ENCODE data around the gene BAIAP2. TPM values are rescaled to one million over a fixed set of nuclear protein-coding genes. Genes with fewer than 3 reads are reported as not detected.
A peak's percentile ranks its signal among the peaks of the same experiment; 100 is the strongest.

The BAIAP2 gene
- total and polyA plus RNA-seq, 5 donors = 20.5 to 39.5 (median 32.8) TPM

DNA sequence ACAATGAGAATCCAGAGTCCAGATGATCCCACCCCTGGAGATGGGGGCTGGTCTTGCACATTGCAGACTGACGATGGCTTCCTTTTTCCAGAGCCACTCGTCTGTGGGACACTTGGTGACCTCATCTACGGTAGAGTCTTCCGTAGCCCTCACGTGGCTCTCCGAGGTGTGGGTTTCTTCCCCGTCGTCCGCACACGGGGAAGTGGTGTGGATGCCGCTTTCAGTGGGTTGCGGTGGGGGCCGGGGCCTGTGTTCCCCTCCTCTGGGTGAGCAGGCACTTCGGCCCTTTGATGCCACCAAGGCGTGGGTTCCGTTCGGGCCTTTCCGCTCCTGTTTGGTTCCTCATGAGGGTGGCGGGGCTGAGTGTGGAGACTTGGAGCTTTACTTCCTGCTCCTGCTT is 21.4 kb downstream of the BAIAP2 start:
- Histone ChIP-seq H3K4me3 (ENCODE audit: low read length) (no peak overlapping the region), H3K4me1 (ENCODE audit: control insufficient read depth, insufficient read depth, low read length) (peaks cover 13% of the 10 kb centered on the region), H3K9me3 (ENCODE audit: control insufficient read depth, low read length) (no peaks in the 10 kb centered on the region), H3K27me3 (ENCODE audit: control insufficient read depth, insufficient read depth) (no peaks in the 10 kb centered on the region), H3K27ac (ENCODE audit: low read length) (no peak overlapping the region)
- 89% methylated on average over 19 of the region's 19 CpGs for WGBS
- DNase-seq = peak in 1 of 3 donors; percentile 47
- intact Hi-C loops (cut with DNase I) = no loop called here
- ATAC-seq = no peak

DNA sequence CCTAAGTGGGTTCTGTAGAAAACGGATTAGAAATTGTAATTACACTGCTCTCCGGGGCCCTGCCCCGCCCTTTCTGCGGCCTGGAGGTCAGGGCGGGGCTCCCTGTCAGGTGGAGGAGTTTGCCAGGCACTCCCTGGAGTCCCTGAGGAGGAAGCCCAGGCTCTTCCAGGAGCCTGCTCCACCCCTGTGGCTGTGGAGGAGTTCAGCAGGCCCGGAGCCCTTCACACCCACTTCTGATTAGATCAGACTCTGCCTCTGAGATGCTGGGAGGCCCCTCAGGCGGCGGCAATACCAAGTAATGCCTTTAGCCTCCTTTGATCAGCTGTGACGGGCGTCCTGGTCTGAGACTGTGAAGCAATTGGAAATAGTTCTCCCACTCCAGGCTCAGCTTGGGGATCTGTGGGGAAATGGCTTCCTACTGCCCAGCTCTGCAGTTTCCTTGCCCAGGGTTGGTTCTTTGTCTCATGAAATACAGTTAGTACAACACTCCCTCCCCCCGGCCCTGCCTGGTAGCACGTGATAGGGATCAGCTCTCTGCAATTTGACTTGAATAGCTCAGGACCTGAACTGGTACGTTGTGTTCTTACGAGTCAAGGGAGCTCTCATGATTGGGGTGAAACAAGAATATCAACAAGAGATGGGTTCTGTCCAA is 22.3 kb downstream of the BAIAP2 start:
- ATAC-seq (peak; percentile 82 to 86), DNase-seq (peak; percentile 47 to 79 (median 70))
- H3K4me1 ChIP-seq (ENCODE audit: control insufficient read depth, insufficient read depth, low read length) = peaks cover 13% of the 10 kb centered on the region
- H3K4me3 ChIP-seq (ENCODE audit: low read length) = no peak overlapping the region
- WGBS = 39% methylated on average over 14 of the region's 14 CpGs
- H3K9me3 ChIP-seq (ENCODE audit: control insufficient read depth, low read length) = no peaks in the 10 kb centered on the region
- no peaks in the 10 kb centered on the region for H3K27me3 ChIP-seq (ENCODE audit: control insufficient read depth, insufficient read depth)
- intact Hi-C loops (cut with DNase I) = no loop called here
- H3K27ac ChIP-seq (ENCODE audit: low read length) = peak overlapping the region; percentile 95

DNA sequence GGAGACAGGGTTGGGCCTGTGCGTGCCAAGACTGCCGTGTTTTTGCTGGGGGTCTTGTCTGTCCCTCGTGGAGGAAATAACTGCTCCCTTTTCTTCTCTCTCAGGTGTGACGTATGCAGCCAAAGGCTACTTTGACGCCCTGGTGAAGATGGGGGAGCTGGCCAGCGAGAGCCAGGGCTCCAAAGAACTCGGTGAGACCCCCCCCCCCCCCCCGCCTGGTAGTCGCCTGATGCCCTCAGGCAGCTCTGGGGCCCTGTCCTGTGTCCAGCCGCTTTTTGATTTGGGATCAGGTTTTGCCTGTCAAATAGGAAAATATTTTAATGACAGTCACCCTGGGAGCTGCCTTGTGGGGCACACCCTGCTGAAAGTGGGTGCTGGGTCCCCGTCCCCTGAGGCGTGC is 22.8 kb downstream of the BAIAP2 start:
- ATAC-seq (no peak), DNase-seq (no peak)
- intact Hi-C loops (cut with DNase I) = no loop called here
- Histone ChIP-seq H3K4me1 (ENCODE audit: control insufficient read depth, insufficient read depth, low read length) (peaks cover 13% of the 10 kb centered on the region), H3K4me3 (ENCODE audit: low read length) (no peak overlapping the region), H3K9me3 (ENCODE audit: control insufficient read depth, low read length) (no peaks in the 10 kb centered on the region), H3K27ac (ENCODE audit: low read length) (peak overlapping the region; percentile 95), H3K27me3 (ENCODE audit: control insufficient read depth, insufficient read depth) (no peaks in the 10 kb centered on the region)
- WGBS = 68% methylated on average over 12 of the region's 12 CpGs

DNA sequence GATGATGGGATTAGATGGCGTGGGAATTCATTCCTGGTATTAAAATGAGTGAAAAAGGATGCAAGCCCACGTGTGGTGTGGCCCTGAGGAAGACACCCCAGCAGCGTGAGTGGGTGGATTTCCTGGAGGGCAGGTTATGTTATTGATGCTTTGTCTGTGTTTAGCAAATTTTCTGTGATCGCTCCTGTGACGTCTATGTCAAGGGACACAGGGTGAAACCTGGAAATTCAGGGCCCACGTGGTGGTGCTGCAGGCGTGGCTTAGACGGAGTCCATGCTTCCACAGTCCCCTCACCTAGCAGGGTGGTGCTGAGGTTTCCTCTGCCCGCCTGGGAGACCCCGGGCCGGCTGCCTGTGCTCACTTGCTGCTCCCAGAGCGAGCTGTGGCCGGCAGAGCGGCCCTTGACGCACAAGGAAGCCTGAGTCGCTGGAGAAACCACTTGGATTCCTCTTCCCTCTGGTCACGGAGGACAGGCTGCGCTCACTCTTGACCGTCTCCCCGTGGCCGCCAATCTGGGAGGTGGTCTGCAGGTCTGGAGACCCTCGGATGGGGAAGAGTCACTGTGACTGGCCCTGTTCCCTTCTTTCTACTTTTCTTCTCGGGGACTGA is 23.4 kb downstream of the BAIAP2 start:
- ATAC-seq (no peak), DNase-seq (no peak)
- peak overlapping the region; percentile 87 for H3K27ac ChIP-seq (ENCODE audit: low read length)
- no peaks in the 10 kb centered on the region for H3K27me3 ChIP-seq (ENCODE audit: control insufficient read depth, insufficient read depth)
- H3K9me3 ChIP-seq (ENCODE audit: control insufficient read depth, low read length) = no peaks in the 10 kb centered on the region
- no peak overlapping the region for H3K4me3 ChIP-seq (ENCODE audit: low read length)
- peaks cover 16% of the 10 kb centered on the region for H3K4me1 ChIP-seq (ENCODE audit: control insufficient read depth, insufficient read depth, low read length)
- WGBS = 87% methylated on average over 23 of the region's 23 CpGs
- intact Hi-C loops (cut with DNase I) = no loop called here

DNA sequence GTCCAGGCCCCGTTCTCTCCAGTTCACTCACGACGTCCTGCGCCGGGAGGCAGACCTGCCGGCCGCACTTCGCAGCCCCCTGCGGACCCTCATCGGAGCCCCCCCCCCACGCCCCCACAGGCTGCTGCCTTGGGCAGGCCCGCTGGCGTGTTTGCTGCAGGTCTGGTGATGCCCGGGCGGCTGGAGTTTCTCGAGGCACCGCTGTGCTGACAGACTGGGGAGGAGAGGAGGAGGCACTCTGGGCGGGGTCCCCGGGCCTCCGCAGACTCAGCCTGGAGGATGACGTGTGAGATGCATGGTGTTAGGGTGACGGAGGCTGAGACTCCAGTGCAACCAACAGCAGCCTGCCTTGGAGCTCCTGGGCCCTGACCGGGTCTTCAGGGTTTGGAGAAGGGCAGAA is 24.1 kb downstream of the BAIAP2 start:
- no peaks in the 10 kb centered on the region for H3K27me3 ChIP-seq (ENCODE audit: control insufficient read depth, insufficient read depth)
- intact Hi-C loops (cut with DNase I) = no loop called here
- DNase-seq (peak in 2 of 3 donors; percentile 34 to 39), ATAC-seq (no peak)
- H3K4me3 ChIP-seq (ENCODE audit: low read length) = no peak overlapping the region
- H3K9me3 ChIP-seq (ENCODE audit: control insufficient read depth, low read length) = no peaks in the 10 kb centered on the region
- H3K27ac ChIP-seq (ENCODE audit: low read length) = no peak overlapping the region
- 81% methylated on average over 23 of the region's 23 CpGs for WGBS
- peaks cover 20% of the 10 kb centered on the region for H3K4me1 ChIP-seq (ENCODE audit: control insufficient read depth, insufficient read depth, low read length)

DNA sequence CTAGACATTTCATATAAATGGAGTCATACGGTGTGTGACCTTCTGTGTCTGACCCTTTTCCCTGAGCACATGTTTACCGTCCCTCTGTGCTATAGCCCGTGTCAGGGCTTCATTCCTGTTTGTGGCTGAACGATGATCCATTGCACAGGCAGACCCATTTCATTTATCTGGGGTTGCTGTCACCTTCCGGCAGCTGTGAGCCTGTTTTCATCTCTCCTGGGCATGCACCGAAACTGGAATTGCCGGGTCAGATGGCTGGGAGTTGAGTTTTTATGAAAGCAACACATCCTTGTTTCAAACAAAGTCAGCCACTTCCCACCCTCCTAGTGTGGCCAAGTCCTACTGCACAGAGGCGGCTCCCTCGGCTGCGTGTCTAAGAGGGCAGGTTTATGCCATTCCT is 25.5 kb downstream of the BAIAP2 start:
- Histone ChIP-seq H3K27me3 (ENCODE audit: control insufficient read depth, insufficient read depth) (no peaks in the 10 kb centered on the region), H3K27ac (ENCODE audit: low read length) (no peak overlapping the region), H3K9me3 (ENCODE audit: control insufficient read depth, low read length) (no peaks in the 10 kb centered on the region), H3K4me3 (ENCODE audit: low read length) (no peak overlapping the region), H3K4me1 (ENCODE audit: control insufficient read depth, insufficient read depth, low read length) (peaks cover 20% of the 10 kb centered on the region)
- 91% methylated on average over 10 of the region's 10 CpGs for WGBS
- ATAC-seq (no peak), DNase-seq (no peak)
- intact Hi-C loops (cut with DNase I) = no loop called here

DNA sequence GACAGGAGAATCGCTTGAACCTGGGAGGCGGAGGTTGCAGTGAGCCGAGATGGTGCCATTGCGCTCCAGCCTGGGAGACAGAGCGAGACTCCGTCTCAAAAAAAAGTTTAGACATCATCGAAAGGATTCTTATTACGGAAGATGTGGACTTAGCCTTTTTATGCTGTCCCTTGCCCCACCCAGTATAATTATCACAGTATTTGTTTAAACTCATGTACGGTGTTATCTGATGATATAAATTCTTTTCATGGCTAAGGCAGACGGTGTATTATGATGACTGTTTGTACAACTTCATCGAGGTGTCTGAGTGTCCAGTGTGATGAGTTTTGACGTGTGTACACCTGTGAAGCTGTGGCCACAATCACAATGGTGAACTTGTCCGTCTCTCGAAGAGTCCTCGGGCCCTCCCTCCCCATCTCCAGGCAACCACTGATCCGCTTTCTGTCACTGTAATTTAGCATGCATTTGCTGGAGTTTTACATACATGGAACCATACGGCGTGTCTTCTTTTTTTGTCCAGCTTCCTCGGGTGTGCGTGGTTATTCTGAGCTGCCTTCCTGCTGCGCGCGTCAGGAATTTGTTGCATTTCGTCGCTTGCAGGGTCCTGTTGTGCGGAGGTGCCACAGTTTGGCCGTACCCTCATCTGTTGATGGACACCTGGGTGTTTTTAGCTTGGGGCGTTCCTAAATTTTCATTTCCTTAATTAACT is 26.2 kb downstream of the BAIAP2 start:
- intact Hi-C loops (cut with DNase I) = no loop called here
- DNase-seq = no peak
- Histone ChIP-seq H3K4me1 (ENCODE audit: control insufficient read depth, insufficient read depth, low read length) (peaks cover 18% of the 10 kb centered on the region), H3K9me3 (ENCODE audit: control insufficient read depth, low read length) (no peaks in the 10 kb centered on the region), H3K27ac (ENCODE audit: low read length) (no peak overlapping the region), H3K27me3 (ENCODE audit: control insufficient read depth, insufficient read depth) (no peaks in the 10 kb centered on the region), H3K4me3 (ENCODE audit: low read length) (no peak overlapping the region)
- WGBS = 93% methylated on average over 28 of the region's 28 CpGs
- ATAC-seq = no peak

DNA sequence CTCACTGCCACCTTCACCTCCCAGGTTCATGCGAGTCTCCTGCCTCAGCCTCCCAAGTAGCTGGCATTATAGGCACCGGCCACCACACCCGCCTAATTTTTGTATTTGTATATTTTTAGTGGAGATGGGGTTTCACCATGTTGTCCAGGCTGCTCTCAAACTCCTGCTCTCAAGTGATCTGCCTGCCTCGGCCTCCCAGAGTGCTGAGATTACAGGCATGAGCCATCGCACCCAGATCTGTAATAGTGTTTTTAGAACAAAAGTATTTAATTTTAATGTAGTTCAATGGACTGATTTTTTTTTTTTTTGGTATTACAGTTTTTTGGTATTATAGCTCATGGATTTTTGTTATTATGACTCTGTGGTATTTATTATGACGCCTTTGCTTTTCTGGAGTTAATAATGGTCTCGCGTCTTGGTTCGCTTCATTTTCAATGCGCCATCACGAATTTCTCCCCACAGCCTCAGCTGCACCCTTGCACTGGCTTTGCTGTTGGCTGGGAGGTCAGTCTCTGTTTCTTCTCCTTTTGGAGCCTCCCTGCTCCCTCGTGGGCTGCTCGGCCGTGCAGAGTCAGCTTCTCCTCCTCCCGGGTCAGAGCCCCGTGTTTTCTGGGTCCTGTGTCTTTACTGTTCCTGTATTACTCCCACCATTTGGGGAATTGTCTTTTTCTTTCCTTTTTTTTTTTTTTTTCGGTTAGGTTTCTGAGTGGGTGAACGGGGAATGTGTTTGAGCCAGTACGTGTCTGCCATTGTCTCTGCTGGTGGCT is 27.2 kb downstream of the BAIAP2 start:
- no peak overlapping the region for H3K27ac ChIP-seq (ENCODE audit: low read length)
- H3K4me1 ChIP-seq (ENCODE audit: control insufficient read depth, insufficient read depth, low read length) = peaks cover 12% of the 10 kb centered on the region
- DNase-seq (no peak), ATAC-seq (no peak)
- H3K27me3 ChIP-seq (ENCODE audit: control insufficient read depth, insufficient read depth) = no peaks in the 10 kb centered on the region
- H3K9me3 ChIP-seq (ENCODE audit: control insufficient read depth, low read length) = no peaks in the 10 kb centered on the region
- intact Hi-C loops (cut with DNase I) = no loop called here
- WGBS = 90% methylated on average over 19 of the region's 19 CpGs
- no peak overlapping the region for H3K4me3 ChIP-seq (ENCODE audit: low read length)

DNA sequence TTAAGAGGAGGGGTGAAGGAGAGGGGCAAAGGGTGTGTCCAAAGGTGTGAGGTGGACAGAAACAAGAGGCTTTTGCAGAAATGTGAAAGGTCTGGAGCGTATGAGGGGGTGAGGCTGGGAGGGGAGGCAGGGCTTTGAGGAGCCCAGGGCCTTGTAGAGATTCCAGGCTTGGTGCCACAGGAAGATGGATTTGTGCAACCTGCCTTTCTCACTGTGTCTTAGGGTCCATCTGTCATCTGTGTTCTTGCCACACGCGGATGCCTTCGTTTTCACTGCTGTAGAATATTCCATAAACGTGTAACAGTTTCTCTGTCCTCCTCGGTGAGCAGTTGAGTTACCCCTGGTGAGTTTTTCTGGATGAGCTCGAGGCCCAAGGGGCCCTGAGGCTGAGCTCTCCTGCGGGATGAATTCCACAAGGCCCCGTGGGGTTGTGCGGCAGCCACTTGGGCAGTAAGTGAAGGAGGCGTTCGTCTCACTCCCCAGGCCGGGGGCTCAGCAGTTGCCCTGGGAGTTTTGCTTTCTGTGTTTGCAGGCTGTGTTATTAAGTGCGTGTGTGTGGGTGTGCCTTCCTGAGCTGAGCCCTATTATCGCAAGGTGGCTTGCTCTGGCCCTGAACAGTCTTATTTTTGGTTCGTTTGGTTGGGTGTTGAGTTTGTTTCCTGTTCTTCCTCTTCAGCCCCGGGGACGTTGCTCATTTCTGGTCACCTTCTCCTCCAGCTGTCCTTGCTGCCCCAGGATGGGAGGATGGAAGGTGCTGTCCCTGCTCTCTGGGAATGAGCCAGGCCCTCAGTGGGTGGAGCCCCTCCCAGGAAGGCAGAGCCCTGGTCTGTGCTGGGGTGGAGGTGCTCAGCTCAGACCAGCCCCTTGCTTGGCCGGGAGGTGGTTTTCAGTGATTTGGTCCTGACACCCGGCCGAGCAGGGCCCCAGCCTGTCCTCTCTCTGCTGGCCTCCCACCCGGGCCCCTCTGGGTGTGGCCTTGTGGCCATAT is 28.4 kb downstream of the BAIAP2 start:
- no peak overlapping the region for H3K4me3 ChIP-seq (ENCODE audit: low read length)
- peak; percentile 22 to 49 for ATAC-seq
- intact Hi-C loops (cut with DNase I) = no loop called here
- no peak for DNase-seq
- WGBS = 75% methylated on average over 22 of the region's 22 CpGs
- H3K27ac ChIP-seq (ENCODE audit: low read length) = no peak overlapping the region
- H3K27me3 ChIP-seq (ENCODE audit: control insufficient read depth, insufficient read depth) = no peaks in the 10 kb centered on the region
- peaks cover 7% of the 10 kb centered on the region for H3K4me1 ChIP-seq (ENCODE audit: control insufficient read depth, insufficient read depth, low read length)
- H3K9me3 ChIP-seq (ENCODE audit: control insufficient read depth, low read length) = no peaks in the 10 kb centered on the region
